Testis (tissue), 2 donors: ENCODE data around the gene CUL7.
"Not testable (repeated sequence)": the region's sequence is repeated elsewhere in the genome, so short reads cannot be mapped to it uniquely, and the experiment has no call there.

Source experiments
- CTCF ChIP-seq, 3 experiments: fragments of 450-650 bp in 2 of 3; fragments of 200-600 bp in 1 of 3; sonication (generic) in 1 of 3; IDR thresholded peaks; one replicate each; pipeline ENCODE4 v1.5.1; 2016 to 2019; ENCODE audit warnings: antibody characterized with exemption in 3 of 3, mild to moderate bottlenecking in 2 of 3, moderate library complexity in 1 of 3
- POLR2A ChIP-seq: fragments of 450-650 bp; IDR thresholded peaks from one replicate; pipeline ENCODE4 v1.6.1; 2017; ENCODE audit warnings: antibody characterized with exemption, mild to moderate bottlenecking, moderate library complexity

GRCh38 chr6:42998205-42998604 lies 55.4 kb downstream of the CUL7 start:
- TF ChIP-seq CTCF (IDR thresholded peaks at IDR 0.05); POLR2A: not testable (repeated sequence)
